H9 (cell line): ENCODE results near the gene ZNF576. TPM values are rescaled to one million over a fixed set of nuclear protein-coding genes. Genes with fewer than 3 reads are reported as not detected.

ENCODE experiments used
- DNase-seq: peaks from one replicate; pipeline ENCODE4 v3.0.0-alpha.2; 2017
- H2AFZ ChIP-seq: one replicate; pipeline ENCODE4 v1.6.1; 2013; ENCODE audit warnings: mild to moderate bottlenecking, low read length, control low read depth, moderate library complexity
- H2AK5ac ChIP-seq: 2 replicates; pipeline ENCODE4 v1.6.1; 2013; ENCODE audit warnings: low read length, control low read depth, mixed read lengths; ENCODE audit not compliant: insufficient read length
- H2BK120ac ChIP-seq: one replicate; pipeline ENCODE4 v1.6.1; 2013; ENCODE audit warnings: low read depth, mild to moderate bottlenecking, low read length, control low read depth, inconsistent platforms; ENCODE audit not compliant: poor library complexity, severe bottlenecking
- H2BK12ac ChIP-seq: 2 replicates; pipeline ENCODE4 v1.6.1; 2013; ENCODE audit warnings: low read length, control low read depth, mixed read lengths, low read depth; ENCODE audit not compliant: insufficient read length
- H2BK15ac ChIP-seq: 2 replicates; pipeline ENCODE4 v1.6.1; 2013; ENCODE audit warnings: low read depth, low read length, control low read depth
- H2BK20ac ChIP-seq: one replicate; pipeline ENCODE4 v1.6.1; 2013; ENCODE audit warnings: low read depth, mild to moderate bottlenecking, low read length, control low read depth, inconsistent platforms; ENCODE audit not compliant: poor library complexity, severe bottlenecking
- H2BK5ac ChIP-seq: 2 replicates; pipeline ENCODE4 v1.6.1; 2013; ENCODE audit warnings: low read length, control low read depth, mixed read lengths; ENCODE audit not compliant: insufficient read length
- H3K14ac ChIP-seq: 2 replicates; pipeline ENCODE4 v1.6.1; 2013; ENCODE audit warnings: low read length, control low read depth; ENCODE audit not compliant: insufficient read depth
- H3K18ac ChIP-seq: 2 replicates; pipeline ENCODE4 v1.6.1; 2013; ENCODE audit warnings: low read depth, mild to moderate bottlenecking, mixed read lengths, low read length, control low read depth; ENCODE audit not compliant: insufficient read length
- H3K23ac ChIP-seq: 2 replicates; pipeline ENCODE4 v1.6.1; 2013; ENCODE audit warnings: low read length, control low read depth, mixed read lengths, low read depth; ENCODE audit not compliant: insufficient read length
- H3K23me2 ChIP-seq: 2 replicates; pipeline ENCODE4 v1.6.1; 2013; ENCODE audit warnings: low read depth, mild to moderate bottlenecking, mixed read lengths, low read length, control low read depth; ENCODE audit not compliant: insufficient read length, poor library complexity, severe bottlenecking
- H3K27ac ChIP-seq: 2 replicates; pipeline ENCODE4 v1.5.1; 2013; ENCODE audit warnings: low read length, control low read depth, mixed read lengths, low read depth; ENCODE audit not compliant: insufficient read length
- H3K27me3 ChIP-seq: 2 replicates; pipeline ENCODE4 v1.6.1; 2013; ENCODE audit warnings: low read length, control low read depth, inconsistent platforms; ENCODE audit not compliant: insufficient read depth
- H3K4ac ChIP-seq: 2 replicates; pipeline ENCODE4 v1.6.1; 2013; ENCODE audit warnings: low read depth, mild to moderate bottlenecking, control low read depth, inconsistent platforms, low read length, moderate library complexity
- H3K4me1 ChIP-seq: 2 replicates; pipeline ENCODE4 v1.6.1; 2013; ENCODE audit warnings: low read length, control low read depth, inconsistent platforms; ENCODE audit not compliant: insufficient read depth
- H3K4me2 ChIP-seq: 2 replicates; pipeline ENCODE4 v1.6.1; 2013; ENCODE audit warnings: low read length, control low read depth, mixed read lengths; ENCODE audit not compliant: insufficient read length, insufficient read depth
- H3K56ac ChIP-seq: 2 replicates; pipeline ENCODE4 v1.6.1; 2013; ENCODE audit warnings: low read depth, mild to moderate bottlenecking, mixed read lengths, low read length, control low read depth; ENCODE audit not compliant: insufficient read length
- H3K79me1 ChIP-seq: 2 replicates; pipeline ENCODE4 v1.6.1; 2013; ENCODE audit warnings: low read depth, mild to moderate bottlenecking, moderate library complexity, low read length, control low read depth, inconsistent platforms; ENCODE audit not compliant: insufficient read depth, poor library complexity, severe bottlenecking
- H3K79me2 ChIP-seq: 2 replicates; pipeline ENCODE4 v1.6.1; 2013; ENCODE audit warnings: low read length, control low read depth, inconsistent platforms; ENCODE audit not compliant: insufficient read depth
- H3K9ac ChIP-seq: 2 replicates; pipeline ENCODE4 v1.6.1; 2013; ENCODE audit warnings: low read length, control low read depth, mixed read lengths; ENCODE audit not compliant: insufficient read length; ENCODE audit errors: extremely low read depth
- H3K9me3 ChIP-seq: one replicate; pipeline ENCODE4 v1.6.1; 2013; ENCODE audit warnings: low read depth, low read length, inconsistent platforms; ENCODE audit not compliant: control insufficient read depth
- H3T11ph ChIP-seq: one replicate; pipeline ENCODE4 v1.6.1; 2013; ENCODE audit warnings: mild to moderate bottlenecking, low read length, control low read depth, inconsistent platforms
- H4K20me1 ChIP-seq: one replicate; pipeline ENCODE4 v1.6.1; 2013; ENCODE audit not compliant: control insufficient read depth, insufficient read length, insufficient read depth
- H4K5ac ChIP-seq: 2 replicates; pipeline ENCODE4 v1.6.1; 2013; ENCODE audit warnings: low read depth, mild to moderate bottlenecking, mixed read lengths, low read length, control low read depth; ENCODE audit not compliant: insufficient read length
- H4K8ac ChIP-seq: replicated peaks from 2 replicates; pipeline ENCODE4 v1.6.1; 2013; ENCODE audit warnings: low read length, control low read depth, mixed read lengths, low read depth; ENCODE audit not compliant: insufficient read length
- H4K91ac ChIP-seq: 2 replicates; pipeline ENCODE4 v1.6.1; 2013; ENCODE audit warnings: low read depth, mild to moderate bottlenecking, moderate library complexity, mixed read lengths, low read length, control low read depth; ENCODE audit not compliant: insufficient read length
- H3K27ac Mint-ChIP-seq, 3 experiments: 2 replicates in 2 of 3; 3 replicates in 1 of 3; pipeline ENCODE4 v1.8.0; 2020 to 2021; ENCODE audit warnings: mixed read lengths in 3 of 3, mild to moderate bottlenecking in 1 of 3, moderate library complexity in 1 of 3
- H3K27me3 Mint-ChIP-seq: 2 replicates; pipeline ENCODE4 v1.8.0; 2021; ENCODE audit warnings: low read depth, mild to moderate bottlenecking, moderate library complexity, mixed read lengths
- H3K36me3 Mint-ChIP-seq, 3 experiments: 2 replicates in 2 of 3; 3 replicates in 1 of 3; pipeline ENCODE4 v1.8.0; 2020 to 2021; ENCODE audit warnings: low read depth in 3 of 3, mixed read lengths in 3 of 3; ENCODE audit not compliant: insufficient read depth in 1 of 3
- H3K4me1 Mint-ChIP-seq, 2 experiments: 2 replicates each; pipeline ENCODE4 v1.8.0; 2020; ENCODE audit warnings: mixed read lengths in 2 of 2
- H3K4me3 Mint-ChIP-seq, 2 experiments: 2 replicates in 1 of 2; 3 replicates in 1 of 2; pipeline ENCODE4 v1.8.0; 2020 to 2021; ENCODE audit warnings: mild to moderate bottlenecking in 2 of 2, mixed read lengths in 2 of 2, moderate library complexity in 1 of 2
- H3K9me3 Mint-ChIP-seq, 2 experiments: 2 replicates in 1 of 2; 3 replicates in 1 of 2; pipeline ENCODE4 v1.8.0; 2020; ENCODE audit warnings: mild to moderate bottlenecking in 2 of 2, mixed read lengths in 2 of 2, moderate library complexity in 1 of 2
- CTCF ChIP-seq: fragments of 200-600 bp; sonication (generic); conservative IDR thresholded peaks from 3 replicates; pipeline ENCODE4 v1.8.0; 2021; ENCODE audit warnings: antibody characterized with exemption, mild to moderate bottlenecking
- WGBS: extraction: QIAGEN DNeasy Blood & Tissue Kit; methylation state at CpG from one replicate; pipeline ENCODE4 v1.1.7; 2013; ENCODE audit warnings: missing lambda C conversion rate, low lambda C conversion rate, mixed read lengths; ENCODE audit not compliant: insufficient read length; ENCODE audit errors: extremely low coverage; 5-methylcytosine and 5-hydroxymethylcytosine counted together
- total RNA-seq: library from RNA; stranded (reverse); gene quantifications from 2 replicates; pipeline ENCODE4 v1.2.1, GENCODE V29; 2021

ZNF576 gene
- total RNA-seq, 1 experiment from 2014 or later: 19.7 TPM

- no peak for TF ChIP-seq CTCF
- no CpG with 5 or more reads among the region's 3 CpGs for WGBS
- no peak overlapping the region for H3K9ac ChIP-seq
Measured at GRCh38 chr19:43610493-43610892, 14.1 kb downstream of the ZNF576 start.

More at GRCh38 chr19:43610493-43610892, 14.1 kb downstream of the ZNF576 start:
- Histone ChIP-seq H3K4ac (no peak overlapping the region), H2BK120ac (no peak overlapping the region), H3K79me2 (no peaks in the 10 kb centered on the region), H2BK5ac (no peak overlapping the region), H3K56ac (no peak overlapping the region), H3K79me1 (no peaks in the 10 kb centered on the region), H4K5ac (no peak overlapping the region), H3K27ac (no peak overlapping the region), H3K4me1 (no peaks in the 10 kb centered on the region), H3K14ac (no peak overlapping the region), H3K4me2 (no peak overlapping the region), H2AFZ (no peak overlapping the region), H3K23ac (no peak overlapping the region), H2BK15ac (no peak overlapping the region), H2AK5ac (no peak overlapping the region), H3K27me3 (no peaks in the 10 kb centered on the region), H3K18ac (no peak overlapping the region), H2BK20ac (no peak overlapping the region), H4K8ac (no peak overlapping the region), H3K9me3 (no peaks in the 10 kb centered on the region), H2BK12ac (no peak overlapping the region), H3K23me2 (no peaks in the 10 kb centered on the region), H3T11ph (no peak overlapping the region), H4K91ac (no peak overlapping the region), H4K20me1 (no peaks in the 10 kb centered on the region)
- Mint-ChIP-seq H3K36me3 (peaks cover 33 to 46% (median 42%) of the 10 kb centered on the region in 3 experiments), H3K9me3 (peaks cover 3% of the 10 kb centered on the region in 2 experiments; a peak in 4 of 5 replicates), H3K27me3 (no peaks in the 10 kb centered on the region; the same call in 1 of the 2 replicates), H3K4me3 (no peak overlapping the region), H3K4me1 (peaks cover 7 to 8% of the 10 kb centered on the region in 2 experiments), H3K27ac (peak overlapping the region; percentile 36 to 89 (median 49); a peak in 4 of 7 replicates)
- peak; percentile 35 for DNase-seq
